Glomerular visceral epithelial cell (primary cell): Measurements from ENCODE around the gene KCNJ2.

Source experiments
- DNase-seq: peaks from one replicate; pipeline ENCODE4 v3.0.0-alpha.2; 2016; ENCODE audit errors: extremely low spot score

The KCNJ2 gene

DNA sequence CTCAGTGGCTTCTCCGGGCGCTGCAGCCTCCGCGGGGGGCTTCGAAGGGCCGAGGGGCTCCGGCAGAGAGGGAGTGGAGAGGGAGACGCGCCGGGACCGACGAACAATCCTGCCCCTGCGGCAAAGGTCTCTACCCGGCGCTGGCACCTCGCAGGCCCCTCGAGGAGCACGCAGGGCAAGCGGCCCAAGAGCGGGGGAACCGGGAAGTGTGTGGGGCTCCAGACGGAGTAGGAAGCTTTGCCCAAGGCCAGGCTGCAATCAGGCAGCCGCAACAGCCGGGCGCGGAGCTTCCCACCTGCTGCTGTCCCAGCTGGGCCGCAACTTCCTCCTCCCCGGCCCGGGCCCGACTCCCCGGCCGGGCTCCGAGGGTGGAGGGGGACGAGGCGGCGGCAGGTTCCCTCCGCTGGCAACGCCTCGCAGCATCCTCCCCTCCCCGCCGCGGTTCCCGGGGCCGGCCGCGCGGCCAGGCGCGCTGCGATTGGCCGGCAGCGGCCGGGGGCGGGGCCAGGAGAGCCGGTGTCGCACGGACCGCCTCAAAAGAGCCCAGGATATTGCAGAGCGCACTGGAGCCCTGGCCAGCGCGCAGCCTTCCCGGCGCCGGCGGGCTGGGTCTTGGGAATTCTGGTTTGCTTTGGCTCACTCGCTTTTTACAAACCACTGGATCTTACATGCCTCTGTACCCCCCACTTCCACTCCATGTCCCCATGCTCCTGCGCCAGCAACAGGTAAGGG lies at the start of gene KCNJ2:
Gene KCNJ2, plus strand, starts transcription at position 556 of the 732 bp plus-strand sequence. CDS start 5,508 bp downstream, outside the sequence.
- peak; percentile 92 for DNase-seq

GRCh38 chr17:70119545-70119944 lies 49.8 kb upstream of the KCNJ2 start:
- no peak for DNase-seq

DNA sequence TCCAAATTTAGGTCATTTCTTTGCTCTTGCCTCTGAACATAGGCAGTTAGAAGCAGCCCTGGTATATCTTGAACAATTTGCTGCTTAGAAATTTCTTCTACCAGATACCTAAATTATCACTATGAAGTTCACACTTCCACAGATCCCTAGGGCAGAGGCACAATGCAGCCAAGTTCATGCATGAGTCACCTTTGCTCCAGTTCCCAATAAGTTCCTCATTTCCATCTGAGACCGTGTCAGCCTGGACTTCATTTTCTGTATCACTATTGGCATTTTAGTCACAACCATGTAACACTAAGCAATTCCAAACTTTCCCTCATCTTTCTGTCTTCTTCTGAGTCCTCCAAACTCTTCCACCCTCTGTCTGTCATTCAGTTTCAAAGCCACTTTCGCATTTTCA lies 49.3 kb upstream of the KCNJ2 start:
- no peak for DNase-seq

- DNase-seq: no peak
Observed at GRCh38 chr17:70120425-70120824, 48.9 kb upstream of the KCNJ2 start.

DNA sequence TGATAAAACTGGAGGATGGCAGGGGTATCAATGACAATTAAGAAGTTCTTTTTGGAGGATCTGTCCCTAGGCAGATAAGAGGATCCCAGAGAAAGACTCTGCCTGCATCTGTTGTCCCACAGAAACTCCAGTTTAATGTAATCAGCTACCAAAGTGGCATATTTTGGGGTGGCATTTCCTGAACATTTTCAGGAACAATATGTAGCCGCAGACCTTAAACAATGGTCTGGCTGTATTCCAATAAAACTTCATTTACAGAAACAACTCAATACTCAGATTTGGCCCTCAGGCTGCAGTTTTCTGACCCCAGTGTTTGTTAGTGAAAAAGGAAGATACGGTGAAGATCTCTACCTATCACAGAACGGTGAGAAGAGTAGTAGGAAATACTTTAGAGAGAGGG lies 48.2 kb upstream of the KCNJ2 start:
- no peak for DNase-seq

DNA sequence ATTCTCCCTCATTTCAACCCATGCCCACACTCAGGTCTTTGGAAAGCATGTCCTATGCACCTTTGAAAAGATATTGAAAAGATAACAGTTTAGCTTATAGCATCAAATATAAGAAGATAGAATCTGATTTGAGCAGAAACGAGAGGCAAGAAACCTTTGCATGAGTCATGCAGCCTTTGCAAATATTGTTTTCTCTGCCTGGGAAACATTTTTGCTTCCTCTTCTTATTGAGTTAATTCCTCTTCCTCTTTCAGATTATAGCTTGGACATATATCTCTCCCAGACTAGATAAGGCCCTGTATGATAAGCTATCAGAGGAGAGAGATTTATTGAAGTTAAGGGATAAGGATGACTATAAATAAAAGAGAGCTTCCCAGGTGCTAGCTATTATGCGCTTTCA lies 46.1 kb upstream of the KCNJ2 start:
- DNase-seq: no peak

GRCh38 chr17:70124723-70125122 lies 44.6 kb upstream of the KCNJ2 start:
- DNase-seq: no peak

DNA sequence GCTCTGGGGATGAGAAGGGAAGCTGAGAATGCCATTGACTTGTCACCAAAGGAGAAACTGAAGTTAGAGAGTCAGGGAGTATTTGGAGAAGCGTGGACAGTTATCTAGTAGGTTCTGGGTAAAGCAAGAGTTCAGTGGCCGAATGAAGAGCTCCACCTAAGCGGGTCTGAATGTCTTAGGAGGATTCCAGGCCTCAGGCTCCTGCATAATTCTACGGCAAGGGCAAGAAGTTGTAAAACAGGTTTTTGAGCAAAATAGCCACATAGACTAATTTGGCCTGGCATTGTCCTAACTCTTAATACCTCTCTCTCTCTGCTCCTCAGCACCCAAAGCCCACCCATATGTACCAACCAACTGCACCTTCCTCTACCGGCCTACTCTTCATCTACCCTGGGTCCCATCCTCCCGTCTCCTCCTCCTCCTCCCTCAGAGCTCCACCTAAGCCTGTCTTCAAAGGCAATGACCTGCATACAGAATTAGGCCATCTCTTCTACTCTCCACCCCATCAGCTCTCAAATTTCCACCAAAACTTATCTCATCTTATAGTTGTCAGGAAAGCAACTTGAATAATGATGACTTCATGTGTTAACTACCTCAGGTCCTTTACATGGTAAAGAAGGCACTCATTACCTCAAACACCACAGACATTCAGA lies 42.0 kb upstream of the KCNJ2 start:
- DNase-seq: no peak

DNA sequence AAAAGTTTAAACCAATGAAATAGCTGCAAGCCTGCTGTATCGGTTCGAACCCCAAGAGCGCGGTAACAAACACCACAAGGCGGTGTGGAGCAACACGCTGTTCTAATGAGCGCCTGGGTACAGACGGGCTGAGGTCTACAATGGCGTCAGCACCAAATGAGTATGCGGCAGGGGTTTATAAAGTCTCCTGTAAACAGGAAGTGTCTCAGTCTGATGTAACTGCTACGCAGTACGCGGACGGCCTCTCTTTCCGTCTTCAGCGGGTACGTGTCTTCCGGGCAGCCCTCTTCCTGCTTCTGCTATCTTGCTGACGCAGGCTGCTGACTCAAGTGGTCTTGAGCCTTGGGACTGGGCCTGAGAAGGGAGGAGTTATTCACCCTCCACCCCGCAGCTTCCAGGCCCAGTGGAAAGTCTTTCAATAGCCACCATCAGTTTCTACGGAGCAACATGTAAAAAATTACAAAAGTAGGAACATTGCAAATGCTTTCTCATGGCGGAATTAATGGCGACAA lies 40.5 kb upstream of the KCNJ2 start:
- DNase-seq: no peak

GRCh38 chr17:70130289-70130688 lies 39.0 kb upstream of the KCNJ2 start:
- DNase-seq: no peak

DNA sequence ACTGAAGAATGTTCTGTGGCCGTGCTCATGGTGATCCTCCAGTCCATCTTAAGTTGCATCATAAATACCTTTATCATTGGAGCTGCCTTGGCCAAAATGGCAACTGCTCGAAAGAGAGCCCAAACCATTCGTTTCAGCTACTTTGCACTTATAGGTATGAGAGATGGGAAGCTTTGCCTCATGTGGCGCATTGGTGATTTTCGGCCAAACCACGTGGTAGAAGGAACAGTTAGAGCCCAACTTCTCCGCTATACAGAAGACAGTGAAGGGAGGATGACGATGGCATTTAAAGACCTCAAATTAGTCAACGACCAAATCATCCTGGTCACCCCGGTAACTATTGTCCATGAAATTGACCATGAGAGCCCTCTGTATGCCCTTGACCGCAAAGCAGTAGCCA lies 36.8 kb upstream of the KCNJ2 start:
- DNase-seq: no peak

- no peak for DNase-seq
Observed at GRCh38 chr17:70134042-70134441, 35.3 kb upstream of the KCNJ2 start.

DNA sequence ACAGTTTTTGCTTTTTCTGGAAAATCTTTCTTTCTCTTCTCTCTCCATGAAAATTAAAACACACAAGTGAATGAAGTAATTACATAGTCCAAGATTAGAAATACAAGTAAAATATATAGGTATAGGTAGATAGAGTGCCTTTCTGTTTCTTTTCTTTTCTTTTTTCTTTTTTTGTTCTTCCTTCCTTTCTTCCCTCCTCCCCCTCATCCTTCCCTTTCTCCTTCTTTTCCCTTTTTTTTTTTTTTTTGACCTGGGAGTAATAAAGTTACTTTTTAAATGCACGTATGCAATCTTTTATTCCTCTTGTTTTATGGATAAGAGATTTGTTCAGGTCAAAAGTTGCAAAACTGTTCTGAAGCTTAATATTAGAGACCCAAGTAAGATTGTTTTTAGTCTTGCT lies 34.6 kb upstream of the KCNJ2 start:
- DNase-seq: no peak

DNA sequence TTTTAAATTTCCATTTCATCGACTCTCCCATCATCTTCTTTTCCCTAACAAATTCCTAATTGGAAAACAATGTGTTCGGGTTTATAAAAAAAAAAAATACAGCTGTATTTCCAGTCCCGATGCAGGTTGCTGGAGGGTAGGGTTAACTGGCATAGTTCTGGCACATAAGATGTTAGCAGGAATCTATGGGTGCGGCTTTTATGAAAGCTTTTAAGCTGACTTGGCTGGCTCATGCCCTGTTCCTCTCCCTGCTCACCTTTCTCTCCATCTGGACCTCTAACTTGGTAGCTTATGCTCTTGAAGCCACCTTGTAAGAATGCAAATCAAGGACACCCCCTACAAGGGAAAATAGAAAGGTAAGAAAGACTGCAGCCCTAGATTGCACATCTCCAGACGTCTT lies 33.2 kb upstream of the KCNJ2 start:
- DNase-seq: no peak

DNA sequence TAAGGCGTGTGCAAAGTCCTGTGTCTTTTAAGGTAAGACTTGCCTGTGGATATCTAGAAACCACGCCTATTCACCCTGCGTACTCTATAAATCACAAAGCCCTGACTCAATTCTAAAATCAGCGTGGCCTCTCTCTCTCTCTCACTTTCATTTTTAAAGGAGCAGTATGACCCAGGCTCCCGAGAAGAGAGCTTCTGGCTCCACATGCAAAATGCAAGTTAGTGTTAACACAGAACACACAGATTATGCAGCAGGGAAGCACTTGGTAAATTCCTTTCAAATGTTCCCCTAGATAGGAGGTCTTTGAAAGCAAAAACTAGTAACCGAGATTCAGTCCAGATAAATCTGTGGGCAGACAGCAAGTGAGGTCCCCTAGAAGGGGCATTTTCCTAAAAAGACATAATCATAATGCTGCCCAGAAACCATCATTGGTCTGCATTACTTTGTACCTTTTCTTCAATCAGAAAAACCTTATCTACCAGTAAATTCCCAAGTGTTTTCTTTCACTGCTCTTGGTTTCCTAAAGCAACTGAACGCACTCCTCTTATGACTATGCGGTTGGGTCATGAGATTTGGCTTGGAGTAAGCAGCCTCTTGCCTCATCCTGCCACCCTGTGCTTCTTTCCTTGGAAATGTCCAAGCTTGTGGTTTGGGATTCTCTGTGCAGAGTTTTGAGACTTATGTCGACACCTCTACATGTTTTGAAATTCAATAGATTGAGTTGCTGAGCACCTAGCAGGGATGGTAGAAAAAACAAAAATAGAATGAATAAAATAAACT lies 31.7 kb upstream of the KCNJ2 start:
- peak; percentile 84 for DNase-seq

DNA sequence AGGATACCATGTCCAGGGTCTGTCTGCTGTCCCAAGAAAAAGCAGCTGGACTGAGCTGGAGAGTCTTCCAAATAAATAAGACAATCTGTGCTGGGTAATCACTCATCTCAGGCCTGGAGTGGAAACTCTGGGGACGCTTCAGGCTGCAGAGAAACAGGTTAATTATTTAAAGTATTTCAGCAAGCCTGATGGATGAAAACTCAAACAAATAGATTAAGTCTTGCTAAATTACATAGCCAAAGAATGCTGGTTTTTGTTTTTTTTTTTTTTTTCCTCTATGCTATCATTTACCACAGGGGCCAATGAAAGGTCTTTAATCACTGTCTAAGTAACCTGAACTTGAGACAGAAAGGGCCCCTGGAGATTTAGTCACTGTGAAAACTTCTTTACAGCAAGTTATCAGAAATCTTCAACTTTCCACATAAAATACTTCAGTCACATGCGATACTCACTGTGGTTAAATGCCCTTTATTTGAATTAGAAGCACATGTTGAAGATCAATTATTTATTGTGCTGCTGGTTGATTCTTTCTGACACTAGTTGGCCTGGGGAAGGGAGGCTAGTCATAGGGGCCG lies 31.0 kb upstream of the KCNJ2 start:
- peak; percentile 41 for DNase-seq

- DNase-seq: no peak
Observed at GRCh38 chr17:70139449-70139993, 29.8 kb upstream of the KCNJ2 start.

DNA sequence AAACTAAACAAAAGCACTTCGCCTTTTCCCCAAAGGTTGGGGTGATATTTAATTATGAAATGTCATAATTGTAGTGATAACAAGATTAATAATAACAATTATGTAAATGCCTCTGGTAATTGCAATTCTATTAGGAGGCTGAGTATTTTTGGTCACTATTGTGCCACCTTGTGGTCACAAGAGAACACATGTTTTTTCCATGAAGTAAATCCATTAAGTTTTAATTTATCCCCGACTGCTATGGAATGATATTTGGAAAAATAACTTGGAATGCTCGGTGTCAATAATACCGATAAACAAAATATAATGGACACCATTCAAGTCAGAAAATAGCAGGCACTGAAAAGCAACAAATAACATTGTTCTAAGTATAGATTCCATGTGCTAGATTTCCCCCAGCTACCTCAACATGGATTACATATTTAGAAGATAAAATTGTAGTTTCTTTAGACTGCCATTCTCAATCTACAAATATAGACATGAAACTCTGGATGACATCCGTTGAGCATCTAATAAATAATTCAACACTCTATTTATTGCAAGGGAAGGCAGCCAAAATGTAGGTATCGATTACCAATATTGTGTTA lies 25.0 kb upstream of the KCNJ2 start:
- peak; percentile 20 for DNase-seq

- no peak for DNase-seq
Observed at GRCh38 chr17:70153210-70153609, 16.1 kb upstream of the KCNJ2 start.

GRCh38 chr17:70157151-70157550 lies 12.2 kb upstream of the KCNJ2 start:
- DNase-seq: no peak

DNA sequence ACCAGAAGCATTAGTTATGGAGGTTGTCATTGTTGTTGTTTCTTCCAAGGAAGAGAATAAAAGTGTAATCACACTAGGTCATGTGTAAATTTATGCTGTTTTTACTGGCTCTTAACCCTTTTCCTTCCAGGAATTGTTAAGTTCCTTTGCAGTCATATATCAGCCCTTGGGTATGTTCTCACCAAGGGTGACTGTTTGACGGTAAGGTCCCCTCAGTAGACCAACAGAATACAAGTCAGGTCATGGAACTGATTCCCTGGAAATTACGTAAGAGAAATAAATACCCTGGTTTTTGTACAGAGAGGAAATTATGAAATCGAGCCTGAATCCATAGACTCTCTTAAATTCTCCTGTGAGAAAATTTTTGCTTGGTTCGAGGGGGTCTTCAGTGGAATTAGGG lies 11.2 kb upstream of the KCNJ2 start:
- no peak for DNase-seq

DNA sequence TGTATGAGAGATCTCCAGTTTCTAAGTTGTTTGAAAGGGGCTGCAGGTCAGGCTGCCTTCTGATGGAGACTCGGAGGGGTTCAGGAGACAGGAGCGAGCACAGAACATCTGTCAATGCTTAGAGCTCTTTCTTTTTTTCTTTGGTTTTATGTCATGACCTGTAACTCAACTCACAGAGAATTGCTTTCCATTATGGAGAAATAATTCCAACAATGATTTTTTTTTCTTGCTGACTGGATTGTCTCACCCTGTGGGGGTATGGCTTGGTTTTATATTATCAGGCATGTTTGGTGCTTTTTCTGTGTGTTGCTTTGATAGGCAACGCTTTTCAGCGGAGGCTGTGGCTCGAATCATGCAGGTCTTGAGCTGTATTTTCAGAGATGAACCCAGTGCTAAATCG lies 10.7 kb upstream of the KCNJ2 start:
- DNase-seq: no peak
